Thoracic aorta (tissue), 2 donors: ENCODE measurements around the gene ZSCAN25. TPM values are rescaled to one million over a fixed set of nuclear protein-coding genes. Genes with fewer than 3 reads are reported as not detected.
"Not testable (repeated sequence)": the region's sequence is repeated elsewhere in the genome, so short reads cannot be mapped to it uniquely, and the experiment has no call there.

Source experiments
- ATAC-seq: fragments of 150-250 bp; one replicate; pipeline ENCODE4 v1.8.0; 2017; ENCODE audit warnings: low read depth; ENCODE audit not compliant: insufficient number of reproducible peaks, low FRiP score
- DNase-seq: peaks from one replicate; pipeline ENCODE4 v3.0.0-alpha.2; 2020; ENCODE audit warnings: low spot score
- H3K27ac ChIP-seq, 2 donors: fragments of 200-600 bp; sonication (generic); 1 replicate in 1 of 2; 2 replicates in 1 of 2; pipeline ENCODE4 v1.5.1; 2016; ENCODE audit warnings: mild to moderate bottlenecking in 2 of 2, moderate library complexity in 2 of 2
- H3K27me3 ChIP-seq: fragments of 200-600 bp; sonication (generic); replicated peaks from 2 replicates; pipeline ENCODE4 v1.6.0; 2016; ENCODE audit warnings: mild to moderate bottlenecking; ENCODE audit not compliant: insufficient read depth
- H3K36me3 ChIP-seq: fragments of 200-600 bp; sonication (generic); one replicate; pipeline ENCODE4 v1.5.1; 2016
- H3K4me1 ChIP-seq, 2 donors: fragments of 200-600 bp; sonication (generic); 1 replicate in 1 of 2; 2 replicates in 1 of 2; pipeline versions ENCODE4 v1.5.1 to v1.6.0; 2016; ENCODE audit warnings: low read depth in 2 of 2, mild to moderate bottlenecking in 1 of 2; ENCODE audit not compliant: control insufficient read depth in 1 of 2
- H3K4me3 ChIP-seq: fragments of 200-600 bp; sonication (generic); 2 replicates; pipeline ENCODE4 v1.5.1; 2016; ENCODE audit warnings: mild to moderate bottlenecking
- H3K9me3 ChIP-seq: fragments of 200-600 bp; sonication (generic); 2 replicates; pipeline ENCODE4 v1.5.1; 2016
- CTCF ChIP-seq: fragments of 200-600 bp; sonication (generic); IDR thresholded peaks from one replicate; pipeline ENCODE4 v1.5.1; 2019; ENCODE audit warnings: antibody characterized with exemption
- total RNA-seq, 2 donors: library from RNA; depleted of rRNA; stranded (reverse); fragments of >200 nt; gene quantifications; one replicate each; pipeline versions ENCODE4 v1.1.0 to v1.2.3, GENCODE V29; 2016

Gene ZSCAN25
- total RNA-seq, result 10 to 100 TPM; 13.4 to 21.7 TPM

DNA sequence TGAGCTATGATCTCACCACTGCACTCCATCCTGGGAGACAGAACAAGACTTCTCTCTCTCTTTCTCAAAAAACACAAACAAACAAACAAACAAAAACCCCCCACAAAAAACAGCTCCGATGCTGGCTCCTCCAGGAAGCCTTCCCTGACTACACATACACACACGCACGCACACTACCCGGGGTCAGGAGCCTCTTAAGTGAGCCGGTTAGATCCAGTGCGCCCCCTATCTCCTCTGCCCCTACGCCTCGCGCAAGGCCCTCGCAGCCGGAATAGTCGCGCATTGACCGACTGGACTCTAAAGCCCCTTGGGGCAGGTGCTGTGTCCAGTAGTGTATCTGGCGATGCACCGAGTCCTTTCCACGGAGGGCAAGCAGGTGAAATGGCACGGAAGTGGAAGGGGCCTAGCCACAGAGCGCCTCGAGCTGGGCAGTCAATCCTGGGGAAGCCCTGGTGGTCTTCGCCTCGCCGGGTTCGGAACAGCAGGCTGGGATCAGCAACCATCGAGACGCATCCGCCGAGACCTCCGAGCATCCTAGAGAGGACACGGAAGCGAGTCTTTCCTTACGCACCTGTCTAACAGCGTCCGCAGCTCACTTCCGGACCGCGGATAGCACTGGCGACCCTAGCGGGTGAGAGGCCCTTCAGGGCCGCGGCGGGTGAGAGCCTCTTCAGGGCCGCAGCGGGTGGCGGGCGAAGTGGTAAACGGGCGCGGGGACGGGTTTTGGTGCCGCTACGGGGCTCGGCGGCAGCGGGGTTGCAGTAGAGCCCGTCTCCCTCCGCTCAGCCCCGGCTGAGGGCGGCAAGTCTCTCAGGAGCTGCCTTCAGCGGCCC is at the start of gene ZSCAN25:
TSS of gene ZSCAN25 (plus strand) at position 588 of the 833 bp plus-strand sequence. CDS start 2,661 bp downstream, outside the sequence.
- H3K36me3 ChIP-seq, result peaks cover 22% of the 10 kb centered on the region
- no peak for TF ChIP-seq CTCF
- peak; percentile 48 for DNase-seq
- no peaks in the 10 kb centered on the region for H3K9me3 ChIP-seq
- peaks cover 7 to 17% of the 10 kb centered on the region in 2 donors for H3K4me1 ChIP-seq
- peak; percentile 79 for ATAC-seq
- no peaks in the 10 kb centered on the region for H3K27me3 ChIP-seq
- peak within 1 kb of the TSS; percentile 66 to 78 for H3K27ac ChIP-seq
- peak within 1 kb of the TSS; percentile 95 for H3K4me3 ChIP-seq

DNA sequence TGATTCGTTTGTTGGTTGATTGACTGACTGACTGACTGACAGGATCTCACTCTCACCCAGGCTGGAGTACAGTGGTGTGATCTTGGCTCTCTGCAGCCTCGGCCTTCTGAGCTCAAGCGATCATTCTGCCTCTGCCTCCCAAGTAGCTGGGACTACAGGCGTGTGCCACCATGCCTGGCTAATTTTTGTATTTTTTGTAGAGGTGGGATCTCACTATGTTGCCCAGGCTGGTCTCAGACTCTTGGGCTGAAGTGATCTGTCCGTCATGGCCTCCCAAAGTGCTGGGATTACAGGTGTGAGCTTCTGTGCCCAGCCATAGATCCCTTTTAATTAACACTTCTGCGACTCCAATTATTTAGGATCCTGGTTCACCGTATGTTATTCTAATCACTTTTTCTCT is 48.0 kb upstream of the ZSCAN25 start:
- H3K27ac ChIP-seq, DNase-seq, H3K27me3 ChIP-seq, H3K4me1 ChIP-seq, ATAC-seq, H3K9me3 ChIP-seq, H3K4me3 ChIP-seq: not testable (repeated sequence)
- H3K36me3 ChIP-seq, result peaks cover 56% of the 10 kb centered on the region

- no peak for TF ChIP-seq CTCF
- ATAC-seq (no peak), DNase-seq (no peak)
- H3K36me3 ChIP-seq, result peaks cover 41% of the 10 kb centered on the region
- no peaks in the 10 kb centered on the region for H3K4me1 ChIP-seq
- H3K27ac ChIP-seq, result no peak overlapping the region
- H3K27me3 ChIP-seq, result no peaks in the 10 kb centered on the region
- H3K9me3 ChIP-seq, result no peaks in the 10 kb centered on the region
- no peak overlapping the region for H3K4me3 ChIP-seq
These were observed 45.0 kb upstream of the ZSCAN25 start for GRCh38 chr7:99571768-99572167.

GRCh38 chr7:99573257-99573656 is 43.5 kb upstream of the ZSCAN25 start:
- peaks cover 37% of the 10 kb centered on the region for H3K36me3 ChIP-seq

DNA sequence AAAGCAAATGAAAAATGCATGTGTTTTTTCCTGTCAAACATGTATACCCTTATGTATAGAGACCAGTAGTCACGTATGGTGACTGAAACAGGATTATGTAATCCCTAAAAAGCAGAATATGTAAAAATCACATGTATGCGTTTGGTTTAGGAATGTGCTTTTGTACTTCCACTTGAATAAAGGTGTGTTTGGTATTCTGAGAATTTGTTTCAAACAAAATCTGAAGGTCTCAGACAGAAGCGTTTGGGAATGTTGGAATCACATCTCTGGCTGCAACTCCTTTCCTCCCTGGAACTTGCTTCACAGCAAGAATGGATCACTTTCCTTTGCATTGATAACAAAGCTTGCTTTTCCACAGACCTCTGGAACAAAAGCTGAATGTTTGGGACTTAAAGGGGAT is 40.5 kb upstream of the ZSCAN25 start:
- Histone ChIP-seq H3K27ac (no peak overlapping the region), H3K9me3 (no peaks in the 10 kb centered on the region), H3K36me3 (peaks cover 24% of the 10 kb centered on the region), H3K4me3 (no peak overlapping the region), H3K4me1 (peaks cover 0 to 11% of the 10 kb centered on the region in 2 donors), H3K27me3 (no peaks in the 10 kb centered on the region)
- ATAC-seq (no peak), DNase-seq (no peak)
- no peak for TF ChIP-seq CTCF

More at GRCh38 chr7:99573257-99573656, 43.5 kb upstream of the ZSCAN25 start:
- no peaks in the 10 kb centered on the region for H3K9me3 ChIP-seq
- H3K4me3 ChIP-seq, result no peak overlapping the region
- H3K27me3 ChIP-seq, result no peaks in the 10 kb centered on the region
- TF ChIP-seq CTCF, result no peak
- ATAC-seq (no peak), DNase-seq (no peak)
- H3K27ac ChIP-seq, result no peak overlapping the region
- H3K4me1 ChIP-seq, result no peaks in the 10 kb centered on the region
